Activated T-helper 2 cell treated with anti-CD3 and anti-CD28 coated beads, Interferon-gamma antibody, Interleukin-2, Interleukin-4, amounts not matched to agents 10 μg/mL and 5 μg/mL and 100 μg/mL, durations not matched to agents 14 hours and 24 hours and 36 hours (primary cell): ENCODE measurements around the gene ZFYVE16. TPM values are rescaled to one million over a fixed set of nuclear protein-coding genes. Genes with fewer than 3 reads are reported as not detected.
A peak's percentile ranks its signal among the peaks of the same experiment; 100 is the strongest.
"Not testable (repeated sequence)": the region's sequence is repeated elsewhere in the genome, so short reads cannot be mapped to it uniquely, and the experiment has no call there.

Source experiments
- DNase-seq: peaks from one replicate; pipeline ENCODE4 v3.0.0; 2021; ENCODE audit warnings: low spot score
- H3K27ac Mint-ChIP-seq: one replicate; pipeline ENCODE4 v1.8.0; 2021; ENCODE audit warnings: mixed read lengths
- H3K27me3 Mint-ChIP-seq: one replicate; pipeline ENCODE4 v1.8.0; 2021; ENCODE audit warnings: low read depth, mixed read lengths
- H3K36me3 Mint-ChIP-seq: one replicate; pipeline ENCODE4 v1.8.0; 2021; ENCODE audit warnings: low read depth, mixed read lengths
- H3K4me1 Mint-ChIP-seq: one replicate; pipeline ENCODE4 v1.8.0; 2021; ENCODE audit warnings: low read depth, mixed read lengths
- H3K4me3 Mint-ChIP-seq: one replicate; pipeline ENCODE4 v1.8.0; 2021; ENCODE audit warnings: low read depth, mild to moderate bottlenecking, moderate library complexity, mixed read lengths
- H3K9me3 Mint-ChIP-seq: one replicate; pipeline ENCODE4 v1.8.0; 2021; ENCODE audit warnings: mixed read lengths
- intact Hi-C: fragments of 100-400 bp; cut with micrococcal nuclease; formaldehyde crosslinking; loops from one replicate; pipeline ENCODE4 v1.15.1; 2023
- total RNA-seq: library from RNA; stranded (reverse); gene quantifications from 2 replicates; pipeline ENCODE4 v1.2.3, GENCODE V29; 2022

Gene ZFYVE16
- total RNA-seq, 1 donor from 2014 or later = 9.0 TPM

- H3K4me3 Mint-ChIP-seq, H3K27ac Mint-ChIP-seq, H3K9me3 Mint-ChIP-seq, H3K36me3 Mint-ChIP-seq, DNase-seq, intact Hi-C loops, H3K4me1 Mint-ChIP-seq: not testable (repeated sequence)
- H3K27me3 Mint-ChIP-seq = peaks cover 28% of the 10 kb centered on the region
Measured at GRCh38 chr5:80390413-80390812, 17.5 kb upstream of the ZFYVE16 start.

GRCh38 chr5:80391267-80391666 lies 16.6 kb upstream of the ZFYVE16 start:
- H3K4me3 Mint-ChIP-seq, intact Hi-C loops, H3K36me3 Mint-ChIP-seq, DNase-seq, H3K9me3 Mint-ChIP-seq, H3K4me1 Mint-ChIP-seq, H3K27ac Mint-ChIP-seq: not testable (repeated sequence)
- peaks cover 32% of the 10 kb centered on the region for H3K27me3 Mint-ChIP-seq

DNA sequence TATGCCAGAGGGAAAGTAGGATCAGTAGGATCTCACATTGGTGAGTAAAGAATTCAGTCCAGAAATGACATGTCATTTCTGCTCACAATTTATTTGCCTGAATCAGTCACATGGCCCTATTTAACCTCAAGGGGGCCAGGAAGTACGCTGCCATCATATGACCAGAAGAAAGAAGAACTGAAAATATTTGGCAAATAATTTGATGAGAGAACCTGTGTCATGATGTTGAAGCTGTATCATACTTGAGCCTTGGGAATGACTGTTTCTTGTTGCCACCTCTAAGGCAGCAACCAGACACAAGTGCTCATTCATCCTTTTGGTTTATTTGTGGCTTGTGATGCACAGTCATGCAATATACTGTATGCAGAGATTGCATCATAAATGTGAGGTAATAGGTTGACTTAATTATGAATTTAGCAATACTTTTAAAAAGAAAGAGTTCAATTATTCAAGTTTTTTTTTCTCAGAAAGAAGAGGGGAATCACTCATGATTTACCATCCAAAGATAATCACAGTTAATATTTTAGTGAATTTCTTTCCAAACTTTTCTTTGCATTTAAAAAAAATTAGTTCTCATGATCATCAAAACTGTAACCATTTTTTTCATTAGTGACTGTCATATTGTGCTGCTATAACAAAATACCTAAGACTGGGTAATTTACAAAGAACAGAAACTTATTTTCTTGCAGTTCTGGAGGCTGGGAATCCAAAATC lies 8.2 kb upstream of the ZFYVE16 start:
- no peak for DNase-seq
- H3K4me1 Mint-ChIP-seq = peaks cover 2% of the 10 kb centered on the region
- intact Hi-C loops = loop anchor here (10.0 kb wide), 2 partner anchors 465 to 905 kb away; partner anchors contain the start of gene ZCCHC9

DNA sequence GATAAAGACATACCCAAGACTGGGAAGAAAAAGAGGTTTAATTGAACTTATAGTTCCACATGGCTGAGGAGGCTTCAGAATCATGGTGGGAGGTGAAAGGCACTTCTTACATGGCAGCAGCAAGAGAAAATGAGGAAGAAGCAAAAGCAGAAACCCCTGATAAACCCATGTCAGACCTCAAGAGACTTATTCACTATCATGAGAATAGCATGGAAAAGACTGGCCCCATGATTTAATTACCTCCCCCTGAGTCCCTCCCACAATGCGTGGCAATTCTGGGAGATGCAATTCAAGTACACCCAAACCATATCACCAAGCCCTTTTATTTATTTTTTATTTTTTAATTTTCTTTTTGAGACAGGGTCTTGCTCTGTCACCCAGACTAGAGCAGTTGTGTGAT lies 7.5 kb upstream of the ZFYVE16 start:
- H3K27me3 Mint-ChIP-seq = peaks cover 11% of the 10 kb centered on the region
- not testable (repeated sequence) for H3K4me3 Mint-ChIP-seq, H3K36me3 Mint-ChIP-seq

More for the DNA sequence above, 8.2 kb upstream of the ZFYVE16 start:
- Mint-ChIP-seq H3K9me3 (no peaks in the 10 kb centered on the region), H3K27me3 (peaks cover 15% of the 10 kb centered on the region), H3K36me3 (no peaks in the 10 kb centered on the region), H3K27ac (no peak overlapping the region), H3K4me3 (no peak overlapping the region)

DNA sequence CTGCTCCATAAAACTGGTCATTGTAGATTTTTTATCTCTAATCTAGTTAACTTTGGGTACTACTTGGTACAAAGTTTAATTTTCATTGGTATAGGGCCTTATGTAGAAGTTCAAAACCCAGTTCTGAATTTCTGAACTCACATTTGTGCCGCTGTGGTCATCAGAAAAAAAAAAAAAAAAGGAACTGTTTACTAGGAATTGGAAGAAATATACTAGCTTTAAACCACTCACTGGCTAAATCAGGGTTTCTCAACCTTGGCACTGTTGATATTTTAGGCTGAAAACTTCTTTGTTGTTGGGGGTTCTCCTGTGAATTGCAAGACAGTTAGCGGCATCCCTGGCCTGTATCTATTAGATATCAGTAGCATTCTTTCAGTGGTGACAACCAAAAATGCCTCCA lies 4.1 kb upstream of the ZFYVE16 start:
- peaks cover 5% of the 10 kb centered on the region for H3K27me3 Mint-ChIP-seq
- no peaks in the 10 kb centered on the region for H3K9me3 Mint-ChIP-seq
- H3K4me1 Mint-ChIP-seq = peaks cover 11% of the 10 kb centered on the region
- no peak overlapping the region for H3K4me3 Mint-ChIP-seq
- H3K36me3 Mint-ChIP-seq = no peaks in the 10 kb centered on the region
- DNase-seq = no peak
- H3K27ac Mint-ChIP-seq = no peak overlapping the region
- intact Hi-C loops = loop anchor here (10.0 kb wide), 2 partner anchors 461 to 901 kb away; partner anchors contain the start of gene ZCCHC9

More for the DNA sequence above, 7.5 kb upstream of the ZFYVE16 start:
- not testable (repeated sequence) for H3K4me1 Mint-ChIP-seq, DNase-seq, H3K9me3 Mint-ChIP-seq, H3K27ac Mint-ChIP-seq
- intact Hi-C loops = loop anchor here (10.0 kb wide), 2 partner anchors 464 to 904 kb away; partner anchors contain the start of gene ZCCHC9

- H3K36me3 Mint-ChIP-seq = no peaks in the 10 kb centered on the region
- peaks cover 20% of the 10 kb centered on the region for H3K4me1 Mint-ChIP-seq
- DNase-seq = peak; percentile 12
- peak overlapping the region; percentile 95 for H3K4me3 Mint-ChIP-seq
- no peaks in the 10 kb centered on the region for H3K9me3 Mint-ChIP-seq
- intact Hi-C loops = loop anchor here (1.0 to 10.0 kb wide), 6 partner anchors 80 to 898 kb away; partner anchors contain the start of genes FAM151B, HOMER1, SERINC5 and ZCCHC9
- H3K27me3 Mint-ChIP-seq = no peaks in the 10 kb centered on the region
- H3K27ac Mint-ChIP-seq = peak overlapping the region; percentile 99
Measured at GRCh38 chr5:80406980-80407734, 707 bp upstream of the ZFYVE16 start.

DNA sequence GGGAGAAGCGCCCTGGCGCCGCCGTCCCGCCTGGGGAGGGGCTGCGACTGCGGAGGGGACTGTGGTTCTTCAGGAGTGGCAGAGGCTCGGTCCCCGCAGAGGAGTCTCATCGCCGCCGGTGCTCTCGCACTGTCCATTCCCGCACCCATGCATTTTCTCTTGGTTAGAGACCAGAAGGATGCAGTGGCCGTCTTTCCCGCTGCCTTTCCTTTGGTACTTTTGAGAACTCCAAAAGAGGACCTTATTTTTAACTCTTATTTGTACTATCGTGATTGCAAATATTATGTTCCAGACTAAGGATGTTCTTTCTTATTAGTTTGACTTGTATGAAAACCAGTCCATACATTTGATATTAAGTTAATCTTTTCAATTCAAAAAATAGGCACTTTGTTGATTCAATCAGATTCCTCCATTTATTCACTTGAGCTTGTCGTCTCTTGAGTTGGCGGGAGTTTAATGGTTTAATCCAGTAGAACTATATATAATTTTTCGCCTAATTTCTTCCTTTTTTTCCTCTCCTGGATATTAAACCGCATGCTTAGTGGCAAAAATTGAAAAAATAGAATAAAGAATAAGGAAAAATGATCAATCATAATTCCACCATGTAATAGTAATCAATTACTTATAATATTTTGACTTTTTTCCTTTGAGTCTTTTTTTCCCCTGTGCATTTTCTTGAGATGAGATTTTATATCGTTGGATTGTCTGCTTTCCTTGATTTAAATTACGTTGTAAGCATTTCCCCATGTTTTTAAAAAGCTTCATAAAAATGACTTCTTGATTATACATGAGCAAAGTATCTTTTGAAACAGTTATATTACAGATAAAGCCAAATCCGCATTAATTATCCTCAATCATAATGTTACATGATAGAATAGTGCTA lies 861 bp downstream of the ZFYVE16 start:
- no peaks in the 10 kb centered on the region for H3K27me3 Mint-ChIP-seq
- H3K36me3 Mint-ChIP-seq = no peaks in the 10 kb centered on the region
- DNase-seq = no peak
- H3K27ac Mint-ChIP-seq = no peak overlapping the region
- intact Hi-C loops = loop anchor here (5.0 to 10.0 kb wide), 5 partner anchors 79 to 896 kb away; partner anchors contain the start of genes FAM151B, HOMER1, SERINC5 and ZCCHC9
- peak overlapping the region; percentile 95 for H3K4me3 Mint-ChIP-seq
- H3K9me3 Mint-ChIP-seq = no peaks in the 10 kb centered on the region
- H3K4me1 Mint-ChIP-seq = peaks cover 20% of the 10 kb centered on the region

GRCh38 chr5:80409367-80409966 lies 1.6 kb downstream of the ZFYVE16 start:
- intact Hi-C loops = loop anchor here (5.0 to 10.0 kb wide), 5 partner anchors 78 to 897 kb away; partner anchors contain the start of genes FAM151B, HOMER1, SERINC5 and ZCCHC9
- peak overlapping the region; percentile 95 for H3K4me3 Mint-ChIP-seq

GRCh38 chr5:80411589-80412219 lies 3.8 kb downstream of the ZFYVE16 start:
- H3K9me3 Mint-ChIP-seq = no peaks in the 10 kb centered on the region
- H3K27me3 Mint-ChIP-seq = no peaks in the 10 kb centered on the region
- no peak for DNase-seq
- intact Hi-C loops = no loop called here
- H3K4me1 Mint-ChIP-seq = peaks cover 20% of the 10 kb centered on the region
- H3K36me3 Mint-ChIP-seq = no peaks in the 10 kb centered on the region
- no peak overlapping the region for H3K4me3 Mint-ChIP-seq
- no peak overlapping the region for H3K27ac Mint-ChIP-seq

More at GRCh38 chr5:80409367-80409966, 1.6 kb downstream of the ZFYVE16 start:
- no peak for DNase-seq
- Mint-ChIP-seq H3K4me1 (peaks cover 20% of the 10 kb centered on the region), H3K27ac (no peak overlapping the region), H3K36me3 (no peaks in the 10 kb centered on the region), H3K27me3 (no peaks in the 10 kb centered on the region), H3K9me3 (no peaks in the 10 kb centered on the region)

DNA sequence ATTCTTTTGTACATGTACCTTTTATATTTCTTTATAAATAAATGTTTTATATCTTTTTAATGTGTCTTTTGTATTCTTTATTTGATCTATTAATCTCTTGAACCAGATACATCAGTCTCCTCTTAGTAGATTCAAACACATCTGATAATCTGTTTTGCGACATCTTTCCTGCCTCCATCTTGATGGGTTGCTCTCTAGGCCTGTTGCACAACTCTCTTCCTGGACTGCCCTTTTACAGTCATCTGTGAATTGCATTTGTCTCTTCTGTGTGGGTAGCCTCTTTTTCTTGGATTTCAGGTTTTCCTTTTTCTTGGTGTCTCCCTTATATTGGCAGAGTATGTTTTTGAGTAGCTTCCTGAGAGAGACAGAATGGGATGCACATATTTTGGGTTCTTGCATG lies 6.2 kb downstream of the ZFYVE16 start:
- Mint-ChIP-seq H3K9me3 (no peaks in the 10 kb centered on the region), H3K27me3 (no peaks in the 10 kb centered on the region), H3K4me3 (no peak overlapping the region), H3K36me3 (no peaks in the 10 kb centered on the region), H3K27ac (no peak overlapping the region), H3K4me1 (peaks cover 7% of the 10 kb centered on the region)
- DNase-seq = no peak
- intact Hi-C loops = no loop called here

DNA sequence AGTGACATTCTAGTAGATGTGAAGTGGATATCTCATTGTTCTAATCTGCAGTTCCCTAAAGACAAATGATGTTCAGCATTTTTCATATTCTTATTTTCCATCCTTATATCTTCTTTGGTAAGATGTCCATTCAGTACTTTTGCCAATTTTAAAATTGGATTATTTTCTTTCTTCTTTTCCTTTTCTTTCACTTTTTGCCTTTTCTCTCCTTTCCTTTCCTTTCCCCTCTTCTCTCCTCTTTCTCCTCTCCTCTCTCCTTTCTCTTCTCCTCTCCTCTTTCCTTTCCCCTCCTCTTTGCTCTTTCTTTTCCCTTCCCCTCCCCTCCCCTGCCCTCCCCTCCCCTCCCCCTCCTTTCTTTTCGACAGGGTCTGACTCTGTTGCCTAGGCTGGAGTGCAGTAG lies 10.1 kb downstream of the ZFYVE16 start:
- no peaks in the 10 kb centered on the region for H3K36me3 Mint-ChIP-seq

More for the DNA sequence above, 10.1 kb downstream of the ZFYVE16 start:
- Mint-ChIP-seq H3K9me3 (peaks cover 7% of the 10 kb centered on the region), H3K4me1 (no peaks in the 10 kb centered on the region), H3K27me3 (no peaks in the 10 kb centered on the region), H3K27ac (no peak overlapping the region), H3K4me3 (no peak overlapping the region)
- no peak for DNase-seq
- intact Hi-C loops = no loop called here
